ENCODE results near the gene JPH2.

GRCh38 chr20:44157061-44157460 is 29.9 kb downstream of the JPH2 start:
- TF ChIP-seq CTCF (IDR thresholded peaks at IDR 0.05; ENCODE audit: borderline replicate concordance, extremely low read depth, low read length, poor library complexity, severe bottlenecking) (no peak), EZH2 (IDR thresholded peaks at IDR 0.05; ENCODE audit: borderline replicate concordance, low read depth, low read length, severe bottlenecking) (no peak)
